GM10847 (cell line): ENCODE data around the gene DESI1.
A peak's percentile ranks its signal among the peaks of the same experiment; 100 is the strongest.

Source experiments
- POLR2A ChIP-seq: IDR thresholded peaks from 2 replicates; pipeline ENCODE4 v1.6.1; 2011; ENCODE audit not compliant: insufficient read length; ENCODE audit errors: extremely low read depth

Gene DESI1

GRCh38 chr22:41598081-41598480 lies 22.8 kb downstream of the DESI1 start:
- no peak for TF ChIP-seq POLR2A

GRCh38 chr22:41597635-41597953 lies 23.2 kb downstream of the DESI1 start:
- TF ChIP-seq POLR2A, result no peak

GRCh38 chr22:41596776-41597634 lies 23.8 kb downstream of the DESI1 start:
- TF ChIP-seq POLR2A, result no peak

- TF ChIP-seq POLR2A, result no peak
These were observed 25.1 kb downstream of the DESI1 start for GRCh38 chr22:41595703-41596102.

- peak; percentile 83 for TF ChIP-seq POLR2A
These were observed 31.2 kb downstream of the DESI1 start, which contains the start of gene PMM1 for GRCh38 chr22:41589391-41590241. Gene PMM1 (minus strand): TSS chr22:41589840. CDS start chr22:41589805, 35 bp downstream.

- no peak for TF ChIP-seq POLR2A
These were observed 33.5 kb downstream of the DESI1 start for GRCh38 chr22:41587347-41587723.

- TF ChIP-seq POLR2A, result no peak
These were observed 34.9 kb downstream of the DESI1 start for GRCh38 chr22:41585898-41586297.

- no peak for TF ChIP-seq POLR2A
These were observed 36.0 kb downstream of the DESI1 start for GRCh38 chr22:41584881-41585280.

GRCh38 chr22:41582694-41583093 lies 38.1 kb downstream of the DESI1 start:
- TF ChIP-seq POLR2A, result no peak

- no peak for TF ChIP-seq POLR2A
These were observed 40.9 kb downstream of the DESI1 start for GRCh38 chr22:41579997-41580355.

- TF ChIP-seq POLR2A, result no peak
These were observed 41.4 kb downstream of the DESI1 start for GRCh38 chr22:41579297-41579996.

GRCh38 chr22:41578818-41579217 lies 42.0 kb downstream of the DESI1 start:
- TF ChIP-seq POLR2A, result no peak

- TF ChIP-seq POLR2A, result no peak
These were observed 42.7 kb downstream of the DESI1 start for GRCh38 chr22:41578114-41578513.

- no peak for TF ChIP-seq POLR2A
These were observed 44.0 kb downstream of the DESI1 start for GRCh38 chr22:41576877-41577276.

GRCh38 chr22:41575533-41575932 lies 45.3 kb downstream of the DESI1 start:
- no peak for TF ChIP-seq POLR2A

GRCh38 chr22:41574847-41575381 lies 45.9 kb downstream of the DESI1 start:
- no peak for TF ChIP-seq POLR2A

- no peak for TF ChIP-seq POLR2A
These were observed 47.2 kb downstream of the DESI1 start for GRCh38 chr22:41573677-41574076.
